HEK293 (cell line): Measurements from ENCODE around the gene LAYN.
A peak's percentile ranks its signal among the peaks of the same experiment; 100 is the strongest.

Experiments
- CTCF ChIA-PET: fragments of 350-600 bp; formaldehyde crosslinking; extraction: SDS; loops from one replicate; lab custom pipeline; 2021; ENCODE audit warnings: antibody characterized with exemption; lab: Yijun Ruan, JAX
- POLR2A ChIA-PET: fragments of 300-600 bp; formaldehyde crosslinking; extraction: SDS; loops from one replicate; lab custom pipeline; 2020; ENCODE audit warnings: antibody characterized with exemption, inconsistent platforms; lab: Yijun Ruan, JAX
- H3K27ac ChIP-seq: fragments of 200-500 bp; sonication (Bioruptor generic); 2 replicates; pipeline ENCODE4 v1.5.1; 2014; ENCODE audit warnings: low read depth, low read length, control low read depth, inconsistent platforms; ENCODE audit errors: extremely low read depth
- H3K36me3 ChIP-seq, 2 experiments: fragments of 200-500 bp in 1 of 2; sonication (Bioruptor generic) in 1 of 2; 1 replicate in 1 of 2; 2 replicates in 1 of 2; pipeline ENCODE4 v1.5.1; 2014 to 2017; ENCODE audit warnings: inconsistent platforms in 2 of 2, low read length in 2 of 2; ENCODE audit not compliant: control insufficient read depth in 2 of 2, insufficient read depth in 1 of 2
- H3K4me1 ChIP-seq: fragments of 200-500 bp; sonication (Bioruptor generic); 2 replicates; pipeline ENCODE4 v1.5.1; 2014; ENCODE audit warnings: mild to moderate bottlenecking, low read length, inconsistent platforms; ENCODE audit not compliant: control insufficient read depth, insufficient read depth
- H3K4me3 ChIP-seq: 2 replicates; pipeline ENCODE4 v1.5.1; 2011; ENCODE audit warnings: low read depth, mild to moderate bottlenecking, control low read depth, low read length, moderate library complexity
- H3K9me3 ChIP-seq: fragments of 200-500 bp; sonication (Bioruptor generic); 2 replicates; pipeline ENCODE4 v1.5.1; 2014; ENCODE audit warnings: low read depth, low read length, inconsistent platforms; ENCODE audit not compliant: control insufficient read depth, insufficient read depth
- BCL11A ChIP-seq: fragments of 450-650 bp; formaldehyde crosslinking; IDR thresholded peaks from 2 replicates; pipeline ENCODE4 v1.5.1; 2016; ENCODE audit warnings: low read depth, missing biosample characterization, missing genetic modification characterization
- BCL11B ChIP-seq: fragments of 450-650 bp; formaldehyde crosslinking; IDR thresholded peaks from 2 replicates; pipeline ENCODE4 v1.5.1; 2016; ENCODE audit warnings: low read depth, missing biosample characterization, missing genetic modification characterization
- KLF7 ChIP-seq: fragments of 450-650 bp; formaldehyde crosslinking; IDR thresholded peaks from 2 replicates; pipeline ENCODE4 v1.5.1; 2016; ENCODE audit warnings: missing biosample characterization, missing genetic modification characterization, borderline replicate concordance
- SETDB1 ChIP-seq: IDR thresholded peaks from one replicate; pipeline ENCODE4 v1.6.1; 2017; ENCODE audit warnings: mild to moderate bottlenecking, low read length, moderate library complexity, mixed read lengths; ENCODE audit not compliant: insufficient read length
- ZBTB20 ChIP-seq: fragments of 450-650 bp; formaldehyde crosslinking; IDR thresholded peaks from 2 replicates; pipeline ENCODE4 v1.5.1; 2016; ENCODE audit warnings: missing biosample characterization, missing genetic modification characterization
- ZFP69B ChIP-seq: fragments of 450-650 bp; formaldehyde crosslinking; IDR thresholded peaks from 2 replicates; pipeline ENCODE4 v1.5.1; 2016; ENCODE audit warnings: missing biosample characterization, missing genetic modification characterization
- ZNF223 ChIP-seq: fragments of 450-650 bp; formaldehyde crosslinking; IDR thresholded peaks from 2 replicates; pipeline ENCODE4 v1.5.1; 2016; ENCODE audit warnings: missing biosample characterization, missing genetic modification characterization
- ZNF266 ChIP-seq: fragments of 450-650 bp; formaldehyde crosslinking; IDR thresholded peaks from 2 replicates; pipeline ENCODE4 v1.5.1; 2016; ENCODE audit warnings: missing biosample characterization, missing genetic modification characterization, low read depth
- ZNF335 ChIP-seq: fragments of 450-650 bp; formaldehyde crosslinking; conservative IDR thresholded peaks from 2 replicates; pipeline ENCODE4 v1.5.1; 2016; ENCODE audit warnings: missing biosample characterization, missing genetic modification characterization
- ZNF341 ChIP-seq: fragments of 450-650 bp; formaldehyde crosslinking; IDR thresholded peaks from 2 replicates; pipeline ENCODE4; 2016; ENCODE audit warnings: low read depth, missing biosample characterization, missing genetic modification characterization
- ZNF654 ChIP-seq: fragments of 450-650 bp; formaldehyde crosslinking; IDR thresholded peaks from 2 replicates; pipeline ENCODE4 v1.5.1; 2016; ENCODE audit warnings: low read depth, missing biosample characterization, missing genetic modification characterization
- ZNF747 ChIP-seq: fragments of 450-650 bp; formaldehyde crosslinking; IDR thresholded peaks from 2 replicates; pipeline ENCODE4 v1.5.1; 2016; ENCODE audit warnings: missing biosample characterization, missing genetic modification characterization
- ZNF76 ChIP-seq: fragments of 450-650 bp; formaldehyde crosslinking; IDR thresholded peaks from 2 replicates; pipeline ENCODE4; 2016; ENCODE audit warnings: low read depth, missing biosample characterization, missing genetic modification characterization, borderline replicate concordance
- TF ChIP-seq, protein P1 (sequence below): fragments of 450-650 bp; formaldehyde crosslinking; IDR thresholded peaks from 2 replicates; pipeline ENCODE4 v1.5.1; 2017; ENCODE audit warnings: missing biosample characterization, missing genetic modification characterization
- TF ChIP-seq, protein P2 (sequence below): fragments of 450-650 bp; formaldehyde crosslinking; IDR thresholded peaks from 2 replicates; pipeline ENCODE4 v1.5.1; 2017; ENCODE audit warnings: missing biosample characterization, missing genetic modification characterization
- TF ChIP-seq, protein P3 (sequence below): fragments of 450-650 bp; IDR thresholded peaks from 2 replicates; pipeline ENCODE4 v1.5.1; 2018; ENCODE audit warnings: missing biosample characterization, mild to moderate bottlenecking, missing genetic modification characterization
- TF ChIP-seq, protein P4 (sequence below): fragments of 450-650 bp; formaldehyde crosslinking; IDR thresholded peaks from 2 replicates; pipeline ENCODE4 v1.5.1; 2016; ENCODE audit warnings: missing biosample characterization, missing genetic modification characterization
- TF ChIP-seq, protein P5 (sequence below): fragments of 450-650 bp; IDR thresholded peaks from 2 replicates; pipeline ENCODE4 v1.5.1; 2018; ENCODE audit warnings: missing biosample characterization, missing genetic modification characterization
- TF ChIP-seq, protein P6 (sequence below): fragments of 450-650 bp; formaldehyde crosslinking; IDR thresholded peaks from 2 replicates; pipeline ENCODE4 v1.5.1; 2016; ENCODE audit warnings: missing biosample characterization, missing genetic modification characterization

The LAYN gene

DNA sequence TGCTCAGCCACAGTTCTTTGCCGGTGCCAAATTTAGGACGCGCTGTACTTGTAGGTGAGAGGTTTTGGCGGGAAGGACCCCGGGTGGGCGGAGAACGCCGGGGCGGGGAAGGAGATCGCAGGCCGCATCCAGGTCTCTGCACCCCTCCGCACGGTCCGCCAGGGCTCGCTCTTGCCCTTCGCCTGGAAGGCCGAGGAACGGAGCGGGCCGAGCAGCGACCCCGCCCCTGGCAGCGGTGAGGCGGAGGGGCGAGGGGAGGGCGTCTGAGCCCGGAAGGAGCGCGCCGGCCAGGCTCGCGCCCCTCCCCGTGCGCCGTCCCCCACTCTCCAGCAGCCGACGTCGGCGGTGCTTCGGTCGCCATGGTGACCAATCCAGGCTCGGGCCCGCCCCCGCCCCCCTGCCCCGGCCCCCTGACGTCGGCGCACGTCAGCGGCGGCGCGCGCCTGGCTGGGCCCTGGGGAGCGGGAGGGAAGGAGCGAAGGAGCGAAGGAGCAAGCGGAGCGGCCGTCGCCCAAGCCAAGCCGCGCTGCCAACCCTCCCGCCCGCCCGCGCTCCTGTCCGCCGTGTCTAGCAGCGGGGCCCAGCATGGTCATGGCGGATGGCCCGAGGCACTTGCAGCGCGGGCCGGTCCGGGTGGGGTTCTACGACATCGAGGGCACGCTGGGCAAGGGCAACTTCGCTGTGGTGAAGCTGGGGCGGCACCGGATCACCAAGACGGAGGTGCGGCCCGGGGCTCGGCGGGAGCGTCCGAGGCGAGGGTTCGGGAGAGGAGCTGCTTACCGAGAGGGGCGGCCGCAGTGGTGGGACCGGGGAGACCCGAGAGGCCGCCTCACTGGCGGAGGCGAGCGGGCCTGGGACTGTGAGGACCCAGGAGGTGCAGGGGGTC, 61.7 kb downstream of the LAYN start, which contains the start of gene SIK2 (continued):
- TF ChIP-seq, protein P1, sequence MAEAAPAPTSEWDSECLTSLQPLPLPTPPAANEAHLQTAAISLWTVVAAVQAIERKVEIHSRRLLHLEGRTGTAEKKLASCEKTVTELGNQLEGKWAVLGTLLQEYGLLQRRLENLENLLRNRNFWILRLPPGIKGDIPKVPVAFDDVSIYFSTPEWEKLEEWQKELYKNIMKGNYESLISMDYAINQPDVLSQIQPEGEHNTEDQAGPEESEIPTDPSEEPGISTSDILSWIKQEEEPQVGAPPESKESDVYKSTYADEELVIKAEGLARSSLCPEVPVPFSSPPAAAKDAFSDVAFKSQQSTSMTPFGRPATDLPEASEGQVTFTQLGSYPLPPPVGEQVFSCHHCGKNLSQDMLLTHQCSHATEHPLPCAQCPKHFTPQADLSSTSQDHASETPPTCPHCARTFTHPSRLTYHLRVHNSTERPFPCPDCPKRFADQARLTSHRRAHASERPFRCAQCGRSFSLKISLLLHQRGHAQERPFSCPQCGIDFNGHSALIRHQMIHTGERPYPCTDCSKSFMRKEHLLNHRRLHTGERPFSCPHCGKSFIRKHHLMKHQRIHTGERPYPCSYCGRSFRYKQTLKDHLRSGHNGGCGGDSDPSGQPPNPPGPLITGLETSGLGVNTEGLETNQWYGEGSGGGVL (tag by site-specific recombination), result peak; percentile 22
- TF ChIP-seq KLF7 (tag by site-specific recombination) (peak; percentile 30; the same call in 1 of the 2 replicates), ZNF76 (no peak), ZFP69B (tag by site-specific recombination) (no peak), SETDB1 (no peak)
- TF ChIP-seq, all 188 proteins: peak for 51

DNA sequence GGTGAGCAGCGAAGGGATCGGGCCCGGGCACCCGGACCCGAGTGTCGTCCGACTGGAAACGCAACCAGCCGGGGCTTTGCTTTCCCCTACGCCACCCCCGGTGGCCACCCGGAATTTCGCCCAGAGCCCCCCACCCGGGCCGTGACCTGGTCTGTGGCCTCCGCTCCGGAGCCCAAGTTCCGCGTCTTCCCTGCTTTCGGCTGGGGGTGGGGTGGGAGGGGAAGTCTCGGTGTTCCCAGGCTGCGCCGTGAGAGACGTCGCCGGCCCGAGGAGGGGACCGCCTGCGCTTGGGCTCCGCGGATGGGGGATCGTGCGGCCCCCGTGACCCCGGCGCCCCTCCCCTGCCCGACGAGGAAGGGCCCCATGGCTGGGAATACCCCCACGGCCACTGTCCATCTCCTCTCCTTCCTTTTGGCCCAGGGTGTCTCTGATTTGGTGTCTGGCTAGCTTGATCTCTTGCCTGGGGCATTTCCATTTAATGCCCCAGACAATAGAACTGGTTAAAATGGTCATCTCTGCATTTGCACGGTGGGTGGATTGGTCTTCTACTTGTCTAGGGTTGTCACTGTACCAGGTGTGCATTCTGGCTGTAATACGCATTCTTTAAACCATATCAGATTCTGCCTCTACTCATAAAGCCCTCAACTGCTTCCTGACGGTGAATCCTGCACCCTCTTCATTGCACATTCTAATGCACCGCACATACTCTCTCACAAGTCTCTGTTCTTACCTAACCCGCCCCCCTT, 62.5 kb downstream of the LAYN start:
- H3K4me1 ChIP-seq, result no peaks in the 10 kb centered on the region
- POLR2A ChIA-PET, result no interaction called here
- peak overlapping the region; percentile 81; the same call in 1 of the 2 replicates for H3K27ac ChIP-seq
- CTCF ChIA-PET, result interaction anchor here (0.7 to 2.5 kb wide), 4 partner anchors 39 to 175 kb away, joined by 3 to 31 read pairs (median 8); partner anchors contain the start of gene PPP2R1B
- no peaks in the 10 kb centered on the region for H3K9me3 ChIP-seq
- H3K4me3 ChIP-seq, result peak overlapping the region; percentile 66
- H3K36me3 ChIP-seq, result no peaks in the 10 kb centered on the region
- TF ChIP-seq, protein P2, sequence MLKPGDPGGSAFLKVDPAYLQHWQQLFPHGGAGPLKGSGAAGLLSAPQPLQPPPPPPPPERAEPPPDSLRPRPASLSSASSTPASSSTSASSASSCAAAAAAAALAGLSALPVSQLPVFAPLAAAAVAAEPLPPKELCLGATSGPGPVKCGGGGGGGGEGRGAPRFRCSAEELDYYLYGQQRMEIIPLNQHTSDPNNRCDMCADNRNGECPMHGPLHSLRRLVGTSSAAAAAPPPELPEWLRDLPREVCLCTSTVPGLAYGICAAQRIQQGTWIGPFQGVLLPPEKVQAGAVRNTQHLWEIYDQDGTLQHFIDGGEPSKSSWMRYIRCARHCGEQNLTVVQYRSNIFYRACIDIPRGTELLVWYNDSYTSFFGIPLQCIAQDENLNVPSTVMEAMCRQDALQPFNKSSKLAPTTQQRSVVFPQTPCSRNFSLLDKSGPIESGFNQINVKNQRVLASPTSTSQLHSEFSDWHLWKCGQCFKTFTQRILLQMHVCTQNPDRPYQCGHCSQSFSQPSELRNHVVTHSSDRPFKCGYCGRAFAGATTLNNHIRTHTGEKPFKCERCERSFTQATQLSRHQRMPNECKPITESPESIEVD (tag by site-specific recombination), result no peak
- no peak for TF ChIP-seq ZNF266
- TF ChIP-seq, protein P3, sequence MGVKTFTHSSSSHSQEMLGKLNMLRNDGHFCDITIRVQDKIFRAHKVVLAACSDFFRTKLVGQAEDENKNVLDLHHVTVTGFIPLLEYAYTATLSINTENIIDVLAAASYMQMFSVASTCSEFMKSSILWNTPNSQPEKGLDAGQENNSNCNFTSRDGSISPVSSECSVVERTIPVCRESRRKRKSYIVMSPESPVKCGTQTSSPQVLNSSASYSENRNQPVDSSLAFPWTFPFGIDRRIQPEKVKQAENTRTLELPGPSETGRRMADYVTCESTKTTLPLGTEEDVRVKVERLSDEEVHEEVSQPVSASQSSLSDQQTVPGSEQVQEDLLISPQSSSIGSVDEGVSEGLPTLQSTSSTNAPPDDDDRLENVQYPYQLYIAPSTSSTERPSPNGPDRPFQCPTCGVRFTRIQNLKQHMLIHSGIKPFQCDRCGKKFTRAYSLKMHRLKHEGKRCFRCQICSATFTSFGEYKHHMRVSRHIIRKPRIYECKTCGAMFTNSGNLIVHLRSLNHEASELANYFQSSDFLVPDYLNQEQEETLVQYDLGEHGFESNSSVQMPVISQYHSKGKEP (tag by site-specific recombination), result peak; percentile 34; the same call in 1 of the 2 replicates
- no peak for TF ChIP-seq BCL11B (tag by site-specific recombination)
- TF ChIP-seq, protein P4, sequence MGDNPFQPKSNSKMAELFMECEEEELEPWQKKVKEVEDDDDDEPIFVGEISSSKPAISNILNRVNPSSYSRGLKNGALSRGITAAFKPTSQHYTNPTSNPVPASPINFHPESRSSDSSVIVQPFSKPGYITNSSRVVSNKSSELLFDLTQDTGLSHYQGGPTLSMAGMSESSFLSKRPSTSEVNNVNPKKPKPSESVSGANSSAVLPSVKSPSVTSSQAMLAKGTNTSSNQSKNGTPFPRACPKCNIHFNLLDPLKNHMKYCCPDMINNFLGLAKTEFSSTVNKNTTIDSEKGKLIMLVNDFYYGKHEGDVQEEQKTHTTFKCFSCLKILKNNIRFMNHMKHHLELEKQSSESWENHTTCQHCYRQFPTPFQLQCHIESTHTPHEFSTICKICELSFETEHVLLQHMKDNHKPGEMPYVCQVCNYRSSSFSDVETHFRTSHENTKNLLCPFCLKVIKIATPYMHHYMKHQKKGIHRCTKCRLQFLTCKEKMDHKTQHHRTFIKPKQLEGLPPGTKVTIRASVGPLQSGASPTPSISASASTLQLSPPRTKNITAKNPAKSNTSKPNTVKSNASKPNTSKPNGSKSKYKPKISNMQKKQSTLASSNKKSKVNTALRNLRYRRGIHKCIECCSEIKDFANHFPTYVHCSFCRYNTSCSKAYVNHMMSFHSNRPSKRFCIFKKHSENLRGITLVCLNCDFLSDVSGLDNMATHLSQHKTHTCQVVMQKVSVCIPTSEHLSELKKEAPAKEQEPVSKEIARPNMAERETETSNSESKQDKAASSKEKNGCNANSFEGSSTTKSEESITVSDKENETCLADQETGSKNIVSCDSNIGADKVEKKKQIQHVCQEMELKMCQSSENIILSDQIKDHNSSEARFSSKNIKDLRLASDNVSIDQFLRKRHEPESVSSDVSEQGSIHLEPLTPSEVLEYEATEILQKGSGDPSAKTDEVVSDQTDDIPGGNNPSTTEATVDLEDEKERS (tag by site-specific recombination), result no peak
- TF ChIP-seq, protein P5, sequence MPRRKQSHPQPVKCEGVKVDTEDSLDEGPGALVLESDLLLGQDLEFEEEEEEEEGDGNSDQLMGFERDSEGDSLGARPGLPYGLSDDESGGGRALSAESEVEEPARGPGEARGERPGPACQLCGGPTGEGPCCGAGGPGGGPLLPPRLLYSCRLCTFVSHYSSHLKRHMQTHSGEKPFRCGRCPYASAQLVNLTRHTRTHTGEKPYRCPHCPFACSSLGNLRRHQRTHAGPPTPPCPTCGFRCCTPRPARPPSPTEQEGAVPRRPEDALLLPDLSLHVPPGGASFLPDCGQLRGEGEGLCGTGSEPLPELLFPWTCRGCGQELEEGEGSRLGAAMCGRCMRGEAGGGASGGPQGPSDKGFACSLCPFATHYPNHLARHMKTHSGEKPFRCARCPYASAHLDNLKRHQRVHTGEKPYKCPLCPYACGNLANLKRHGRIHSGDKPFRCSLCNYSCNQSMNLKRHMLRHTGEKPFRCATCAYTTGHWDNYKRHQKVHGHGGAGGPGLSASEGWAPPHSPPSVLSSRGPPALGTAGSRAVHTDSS (tag by site-specific recombination), result no peak
- TF ChIP-seq ZNF223 (tag by site-specific recombination), result peak; percentile 46; the same call in 1 of the 2 replicates
- TF ChIP-seq, protein P6, sequence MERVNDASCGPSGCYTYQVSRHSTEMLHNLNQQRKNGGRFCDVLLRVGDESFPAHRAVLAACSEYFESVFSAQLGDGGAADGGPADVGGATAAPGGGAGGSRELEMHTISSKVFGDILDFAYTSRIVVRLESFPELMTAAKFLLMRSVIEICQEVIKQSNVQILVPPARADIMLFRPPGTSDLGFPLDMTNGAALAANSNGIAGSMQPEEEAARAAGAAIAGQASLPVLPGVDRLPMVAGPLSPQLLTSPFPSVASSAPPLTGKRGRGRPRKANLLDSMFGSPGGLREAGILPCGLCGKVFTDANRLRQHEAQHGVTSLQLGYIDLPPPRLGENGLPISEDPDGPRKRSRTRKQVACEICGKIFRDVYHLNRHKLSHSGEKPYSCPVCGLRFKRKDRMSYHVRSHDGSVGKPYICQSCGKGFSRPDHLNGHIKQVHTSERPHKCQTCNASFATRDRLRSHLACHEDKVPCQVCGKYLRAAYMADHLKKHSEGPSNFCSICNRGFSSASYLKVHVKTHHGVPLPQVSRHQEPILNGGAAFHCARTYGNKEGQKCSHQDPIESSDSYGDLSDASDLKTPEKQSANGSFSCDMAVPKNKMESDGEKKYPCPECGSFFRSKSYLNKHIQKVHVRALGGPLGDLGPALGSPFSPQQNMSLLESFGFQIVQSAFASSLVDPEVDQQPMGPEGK (tag by site-specific recombination), result peak; percentile 31
- peak; percentile 63 for TF ChIP-seq ZNF335
- TF ChIP-seq ZNF654 (tag by site-specific recombination), result no peak
- peak; percentile 75; the same call in 1 of the 2 replicates for TF ChIP-seq ZBTB20 (tag by site-specific recombination)
- no peak for TF ChIP-seq ZNF747 (tag by site-specific recombination)
- peak; percentile 20; the same call in 1 of the 2 replicates for TF ChIP-seq ZNF341 (tag by site-specific recombination)
- TF ChIP-seq BCL11A (tag by site-specific recombination), result no peak
